Mesenchymal stem cell (in vitro differentiated cells and primary cell): ENCODE measurements around the gene PTPRO.

Experiments used
- DNase-seq: peaks from one replicate; pipeline ENCODE4 v3.0.0-alpha.2; 2013
- H2AFZ ChIP-seq: one replicate; pipeline ENCODE4 v1.6.1; 2013; ENCODE audit warnings: low read depth, mild to moderate bottlenecking, control low read depth, inconsistent platforms, low read length, moderate library complexity
- H2AK5ac ChIP-seq: 2 replicates; pipeline ENCODE4 v1.6.1; 2013; ENCODE audit warnings: low read length, moderate library complexity, mild to moderate bottlenecking, inconsistent platforms; ENCODE audit not compliant: severe bottlenecking
- H2BK120ac ChIP-seq: one replicate; pipeline ENCODE4 v1.6.1; 2013; ENCODE audit warnings: low read depth, mild to moderate bottlenecking, inconsistent platforms, low read length, moderate library complexity
- H2BK12ac ChIP-seq, 2 experiments: one replicate each; pipeline ENCODE4 v1.6.1; 2013; ENCODE audit warnings: inconsistent platforms in 2 of 2, low read length in 2 of 2, mild to moderate bottlenecking in 2 of 2, moderate library complexity in 2 of 2, control low read depth in 1 of 2
- H2BK15ac ChIP-seq: one replicate; pipeline ENCODE4 v1.6.1; 2013; ENCODE audit warnings: mild to moderate bottlenecking, low read depth, inconsistent platforms; ENCODE audit not compliant: poor library complexity, severe bottlenecking
- H2BK5ac ChIP-seq: 2 replicates; pipeline ENCODE4 v1.6.1; 2013; ENCODE audit warnings: low read depth, mild to moderate bottlenecking, low read length, control low read depth, inconsistent platforms; ENCODE audit not compliant: poor library complexity, severe bottlenecking
- H3K14ac ChIP-seq, 2 experiments: one replicate each; pipeline ENCODE4 v1.6.1; 2013; ENCODE audit warnings: inconsistent platforms in 2 of 2, low read length in 2 of 2, control low read depth in 1 of 2, mild to moderate bottlenecking in 1 of 2, moderate library complexity in 1 of 2
- H3K18ac ChIP-seq, 2 experiments: one replicate each; pipeline ENCODE4 v1.6.1; 2013; ENCODE audit warnings: inconsistent platforms in 2 of 2, low read length in 2 of 2, control low read depth in 1 of 2, low read depth in 1 of 2, mild to moderate bottlenecking in 1 of 2
- H3K23ac ChIP-seq, 2 experiments: one replicate each; pipeline ENCODE4 v1.6.1; 2013; ENCODE audit warnings: inconsistent platforms in 2 of 2, low read length in 2 of 2, mild to moderate bottlenecking in 2 of 2, moderate library complexity in 2 of 2, control low read depth in 1 of 2
- H3K27ac ChIP-seq: 2 replicates; pipeline ENCODE4 v1.5.1; 2013; ENCODE audit warnings: mild to moderate bottlenecking, moderate library complexity, low read length, control low read depth, inconsistent platforms; ENCODE audit not compliant: poor library complexity, severe bottlenecking
- H3K27me3 ChIP-seq, 2 experiments: 2 replicates each; pipeline versions ENCODE4 v1.6.1 to v1.7.0; 2013; ENCODE audit warnings: low read length in 2 of 2, mild to moderate bottlenecking in 2 of 2, moderate library complexity in 2 of 2, control low read depth in 1 of 2, inconsistent platforms in 1 of 2; ENCODE audit not compliant: control insufficient read depth in 1 of 2, insufficient read depth in 1 of 2
- H3K36me3 ChIP-seq, 2 experiments: 2 replicates each; pipeline versions ENCODE4 v1.6.1 to v1.7.0; 2013; ENCODE audit warnings: low read length in 2 of 2, control low read depth in 1 of 2, inconsistent platforms in 1 of 2, low read depth in 1 of 2, mild to moderate bottlenecking in 1 of 2; ENCODE audit not compliant: insufficient read depth in 2 of 2, control insufficient read depth in 1 of 2
- H3K4ac ChIP-seq, 2 experiments: one replicate each; pipeline ENCODE4 v1.6.1; 2013; ENCODE audit warnings: inconsistent platforms in 2 of 2, low read length in 2 of 2, mild to moderate bottlenecking in 2 of 2, moderate library complexity in 2 of 2, control low read depth in 1 of 2, low read depth in 1 of 2
- H3K4me1 ChIP-seq: 2 replicates; pipeline ENCODE4 v1.6.1; 2013; ENCODE audit warnings: low read depth, low read length, control low read depth; ENCODE audit not compliant: control insufficient read depth, insufficient read depth
- H3K4me2 ChIP-seq: 2 replicates; pipeline ENCODE4 v1.6.1; 2013; ENCODE audit warnings: low read length, mild to moderate bottlenecking, inconsistent platforms; ENCODE audit not compliant: poor library complexity, severe bottlenecking
- H3K4me3 ChIP-seq, 2 experiments: 2 replicates each; pipeline versions ENCODE4 v1.5.1 to v1.7.0; 2013; ENCODE audit warnings: low read length in 2 of 2, mild to moderate bottlenecking in 2 of 2, control low read depth in 1 of 2, low read depth in 1 of 2; ENCODE audit not compliant: insufficient read depth in 1 of 2
- H3K79me1 ChIP-seq: replicated peaks from 2 replicates; pipeline ENCODE4 v1.6.1; 2013; ENCODE audit warnings: mild to moderate bottlenecking, control low read depth, low read length, inconsistent platforms; ENCODE audit not compliant: poor library complexity, severe bottlenecking
- H3K9ac ChIP-seq: 2 replicates; pipeline ENCODE4 v1.7.0; 2013; ENCODE audit warnings: mild to moderate bottlenecking, low read length, moderate library complexity
- H3K9me3 ChIP-seq: 2 replicates; pipeline ENCODE4 v1.7.0; 2013; ENCODE audit warnings: mild to moderate bottlenecking, low read length; ENCODE audit not compliant: control insufficient read depth
- H4K8ac ChIP-seq: one replicate; pipeline ENCODE4 v1.6.1; 2013; ENCODE audit warnings: inconsistent platforms, mild to moderate bottlenecking, low read length, moderate library complexity
- H4K91ac ChIP-seq: one replicate; pipeline ENCODE4 v1.6.1; 2013; ENCODE audit warnings: mild to moderate bottlenecking, low read length, inconsistent platforms
- WGBS: methylation state at CpG from one replicate; pipeline ENCODE4 v1.1.7; 2013; ENCODE audit warnings: mixed read lengths; 5-methylcytosine and 5-hydroxymethylcytosine counted together

PTPRO gene

DNA sequence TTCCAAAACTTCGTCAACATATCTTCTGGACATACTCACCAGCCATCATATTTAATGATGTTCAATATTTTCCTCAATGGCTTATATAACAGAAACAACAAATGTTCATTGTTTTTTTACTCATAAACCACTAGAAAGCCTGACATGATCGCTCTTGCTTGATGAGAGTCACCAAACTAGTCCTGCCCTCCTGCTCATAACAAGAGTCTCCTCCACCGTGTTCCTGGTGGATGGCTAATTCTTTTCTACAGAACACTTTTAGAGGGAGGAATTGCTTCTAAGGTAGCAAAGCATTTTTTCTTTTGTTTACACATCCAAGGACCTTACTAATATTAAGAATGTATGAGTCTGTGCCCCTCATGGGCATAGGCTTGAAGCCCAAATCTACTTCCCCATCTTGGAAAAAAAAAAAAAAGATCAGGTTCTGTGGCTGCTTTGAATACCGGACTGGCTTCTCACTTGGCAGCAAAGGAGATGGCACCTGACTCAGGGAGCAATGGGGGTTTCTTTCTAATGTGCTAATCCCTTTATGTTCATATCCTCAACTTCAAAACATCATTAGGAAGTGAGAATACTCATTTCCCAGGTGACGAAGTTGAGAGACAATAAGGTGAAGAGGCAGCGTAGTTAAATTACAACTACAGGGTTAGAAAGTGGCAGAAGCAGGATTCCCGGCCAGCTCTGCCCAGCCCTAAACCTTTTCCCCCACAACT, 278.1 kb downstream of the PTPRO start:
- H3K23ac ChIP-seq: no peak overlapping the region
- no peaks in the 10 kb centered on the region for H3K79me1 ChIP-seq
- H4K91ac ChIP-seq: no peak overlapping the region
- H3K27ac ChIP-seq: no peak overlapping the region
- no peaks in the 10 kb centered on the region for H3K36me3 ChIP-seq
- H4K8ac ChIP-seq: no peak overlapping the region
- WGBS: 97% methylated on average over 4 of the region's 7 CpGs
- no peak overlapping the region for H3K4ac ChIP-seq
- no peak overlapping the region for H3K4me2 ChIP-seq
- H2BK15ac ChIP-seq: no peak overlapping the region
- H2BK12ac ChIP-seq: no peak overlapping the region
- peaks cover 11% of the 10 kb centered on the region for H3K4me1 ChIP-seq
- H3K9me3 ChIP-seq: no peaks in the 10 kb centered on the region
- H3K18ac ChIP-seq: no peak overlapping the region
- H2BK5ac ChIP-seq: no peak overlapping the region
- H2AFZ ChIP-seq: no peak overlapping the region
- no peak overlapping the region for H2BK120ac ChIP-seq
- no peak overlapping the region for H3K4me3 ChIP-seq
- H3K27me3 ChIP-seq: no peaks in the 10 kb centered on the region
- H2AK5ac ChIP-seq: peak overlapping the region; percentile 9
- H3K9ac ChIP-seq: no peak overlapping the region
- no peak overlapping the region for H3K14ac ChIP-seq
- no peak for DNase-seq

DNA sequence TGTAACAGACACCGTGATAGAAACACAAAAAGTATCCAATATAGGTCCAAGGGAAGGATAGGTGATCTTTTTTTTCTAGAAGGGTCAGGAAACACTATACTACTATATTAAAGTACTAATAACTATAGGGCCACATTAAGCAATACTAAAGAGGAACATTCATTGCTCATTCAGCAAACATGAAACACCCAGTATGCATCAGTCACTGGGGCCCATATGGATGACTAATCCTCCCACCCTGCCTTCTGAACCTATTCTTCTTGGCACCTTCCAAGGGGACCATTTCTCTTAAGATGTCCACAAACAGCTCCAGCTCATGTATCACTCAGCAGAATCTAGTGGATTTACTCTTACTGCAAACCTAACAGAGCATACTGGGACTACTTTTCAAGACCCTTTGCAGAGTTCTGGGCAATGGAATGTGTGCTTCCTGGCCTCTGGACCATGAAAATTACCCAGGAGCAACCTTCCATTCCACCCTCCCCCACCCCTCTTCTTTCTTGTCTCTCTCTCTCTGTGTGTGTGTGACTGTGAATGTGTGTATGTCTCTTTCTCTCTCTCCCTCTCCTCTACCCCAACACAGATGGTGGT, 279.0 kb downstream of the PTPRO start:
- Histone ChIP-seq H3K36me3 (no peaks in the 10 kb centered on the region), H2AK5ac (peak overlapping the region; percentile 6), H3K14ac (no peak overlapping the region), H3K4me2 (no peak overlapping the region), H3K18ac (peak overlapping the region in 1 of 2 experiments; percentile 6), H3K4me3 (no peak overlapping the region), H4K8ac (no peak overlapping the region), H3K4me1 (peaks cover 11% of the 10 kb centered on the region), H3K23ac (no peak overlapping the region), H3K4ac (no peak overlapping the region), H3K79me1 (no peaks in the 10 kb centered on the region), H3K9me3 (no peaks in the 10 kb centered on the region), H2BK120ac (no peak overlapping the region), H2BK5ac (no peak overlapping the region), H4K91ac (no peak overlapping the region), H2BK15ac (no peak overlapping the region), H3K9ac (peak overlapping the region; percentile 50), H3K27ac (peak overlapping the region; percentile 66), H2AFZ (no peak overlapping the region), H3K27me3 (no peaks in the 10 kb centered on the region), H2BK12ac (peak overlapping the region in 1 of 2 experiments; percentile 34)
- WGBS: no CpG with 5 or more reads among the region's 1 CpG
- DNase-seq: peak; percentile 52

DNA sequence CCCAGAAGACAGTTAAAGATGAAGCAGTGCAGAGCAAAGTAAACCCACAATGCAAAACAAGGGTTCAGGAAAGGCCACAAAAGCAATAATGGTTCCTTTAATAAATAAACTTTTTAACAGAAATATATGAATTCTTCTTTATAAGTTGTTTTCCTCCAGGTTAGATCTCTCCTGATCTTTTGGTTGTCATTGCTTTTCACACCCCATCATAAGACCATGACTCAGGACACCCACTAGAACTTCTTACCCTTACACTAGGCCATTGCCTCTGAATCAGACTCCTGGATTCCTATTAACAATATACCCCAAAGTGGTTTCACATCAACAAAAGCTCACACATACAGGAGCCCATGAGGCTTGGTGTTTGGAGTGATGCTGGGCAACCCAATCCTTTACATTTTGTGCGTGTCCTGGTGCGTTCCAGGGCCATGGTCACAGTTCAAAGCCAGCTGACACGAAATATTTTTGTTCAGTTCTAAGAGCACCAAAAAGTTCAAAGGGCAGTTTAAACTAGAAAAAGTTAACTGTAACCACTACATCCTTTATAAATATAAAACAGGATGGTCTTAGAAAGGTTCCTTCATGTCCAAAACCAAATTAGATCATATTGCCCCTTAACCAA, 279.9 kb downstream of the PTPRO start:
- DNase-seq: no peak

DNA sequence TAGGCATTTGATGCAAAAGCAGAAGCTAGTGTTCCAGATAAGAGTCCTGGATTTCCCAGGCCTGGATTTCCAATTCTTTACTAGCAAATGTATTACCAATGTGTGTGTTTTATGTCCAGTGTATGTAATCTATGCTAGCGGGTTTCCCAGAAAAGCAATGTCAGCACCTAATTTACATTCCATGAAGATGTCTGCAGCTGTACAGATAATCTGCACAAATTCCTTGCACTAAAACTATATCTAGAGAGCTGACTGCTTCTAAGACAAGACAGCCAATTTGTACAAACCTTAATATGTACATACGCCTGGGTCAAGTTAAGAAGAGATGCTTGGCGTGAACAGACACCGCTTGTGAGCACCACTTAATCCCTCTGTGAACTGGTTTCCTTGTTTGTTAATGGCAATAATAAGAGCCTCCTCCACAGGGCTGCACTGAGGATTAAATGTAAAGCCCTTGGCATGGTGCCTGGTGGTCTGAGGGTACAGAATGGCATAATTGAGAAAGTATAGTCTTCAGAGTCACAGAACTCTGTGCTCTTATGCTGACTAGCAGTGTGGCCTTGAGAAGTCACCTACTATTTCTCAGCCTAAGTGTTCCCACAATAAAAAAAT, 281.3 kb downstream of the PTPRO start:
- peak overlapping the region; percentile 14 for H3K27ac ChIP-seq
- H3K23ac ChIP-seq: no peak overlapping the region
- no peak overlapping the region for H3K4me2 ChIP-seq
- 80% methylated on average over 4 of the region's 4 CpGs for WGBS
- H2BK15ac ChIP-seq: no peak overlapping the region
- no peak overlapping the region for H4K91ac ChIP-seq
- H3K9me3 ChIP-seq: no peaks in the 10 kb centered on the region
- H4K8ac ChIP-seq: no peak overlapping the region
- peak; percentile 55 for DNase-seq
- H2AK5ac ChIP-seq: peak overlapping the region; percentile 55
- H3K36me3 ChIP-seq: no peaks in the 10 kb centered on the region
- H3K14ac ChIP-seq: no peak overlapping the region
- H3K4ac ChIP-seq: no peak overlapping the region
- H3K27me3 ChIP-seq: no peaks in the 10 kb centered on the region
- H2BK12ac ChIP-seq: no peak overlapping the region
- H2BK5ac ChIP-seq: no peak overlapping the region
- no peak overlapping the region for H2AFZ ChIP-seq
- H3K18ac ChIP-seq: no peak overlapping the region
- no peak overlapping the region for H3K9ac ChIP-seq
- peaks cover 11% of the 10 kb centered on the region for H3K4me1 ChIP-seq
- H3K79me1 ChIP-seq: no peaks in the 10 kb centered on the region
- no peak overlapping the region for H2BK120ac ChIP-seq
- H3K4me3 ChIP-seq: no peak overlapping the region

More for the DNA sequence above, 279.9 kb downstream of the PTPRO start:
- Histone ChIP-seq H3K4me1 (peaks cover 11% of the 10 kb centered on the region), H3K4me2 (no peak overlapping the region), H3K9ac (peak overlapping the region; percentile 50), H3K14ac (no peak overlapping the region), H2BK120ac (no peak overlapping the region), H3K27ac (peak overlapping the region; percentile 70), H3K27me3 (no peaks in the 10 kb centered on the region), H2AFZ (no peak overlapping the region), H4K91ac (no peak overlapping the region), H3K18ac (peak overlapping the region in 1 of 2 experiments; percentile 6), H3K36me3 (no peaks in the 10 kb centered on the region), H3K4ac (no peak overlapping the region), H3K79me1 (no peaks in the 10 kb centered on the region), H2AK5ac (no peak overlapping the region), H3K9me3 (no peaks in the 10 kb centered on the region), H2BK5ac (no peak overlapping the region), H3K23ac (no peak overlapping the region), H2BK15ac (no peak overlapping the region), H3K4me3 (no peak overlapping the region), H4K8ac (no peak overlapping the region), H2BK12ac (no peak overlapping the region)
- 99% methylated on average over 3 of the region's 3 CpGs for WGBS
